GM12875 (cell line): ENCODE measurements around the gene CCDC88C.
A peak's percentile ranks its signal among the peaks of the same experiment; 100 is the strongest.
"Not testable (repeated sequence)": the region's sequence is repeated elsewhere in the genome, so short reads cannot be mapped to it uniquely, and the experiment has no call there.

Source experiments
- H3K4me3 ChIP-seq: one replicate; pipeline ENCODE4 v1.5.1; 2011; ENCODE audit warnings: low read depth, low read length, control low read depth
- TF ChIP-seq, protein P1 (sequence below): IDR thresholded peaks from 2 replicates; pipeline ENCODE4 v1.5.1; 2011; ENCODE audit warnings: low read depth, mild to moderate bottlenecking, control low read depth, inconsistent platforms, low read length, moderate library complexity, borderline replicate concordance; ENCODE audit not compliant: insufficient read depth

Gene CCDC88C

DNA sequence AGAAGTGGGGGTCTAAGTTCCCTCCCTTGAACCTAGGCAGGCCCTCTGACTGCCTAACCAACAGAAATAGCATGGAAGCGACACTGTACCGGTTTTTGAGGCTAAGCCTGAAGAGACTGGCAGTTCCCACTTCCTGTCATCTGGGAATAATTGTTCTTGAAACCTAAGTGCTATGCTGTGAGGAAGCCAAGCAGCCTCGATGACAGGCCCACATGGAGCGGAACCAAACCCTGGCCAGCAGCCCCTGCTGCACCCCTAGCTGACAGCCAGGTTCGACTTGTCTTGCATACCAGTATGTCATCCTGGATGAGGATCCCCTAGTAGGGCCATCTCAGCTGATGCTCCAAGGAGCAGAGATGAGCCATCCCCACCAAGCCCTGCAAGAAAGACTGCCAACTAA lies 166.7 kb downstream of the CCDC88C start:
- no peak overlapping the region for H3K4me3 ChIP-seq
- TF ChIP-seq, protein P1, sequence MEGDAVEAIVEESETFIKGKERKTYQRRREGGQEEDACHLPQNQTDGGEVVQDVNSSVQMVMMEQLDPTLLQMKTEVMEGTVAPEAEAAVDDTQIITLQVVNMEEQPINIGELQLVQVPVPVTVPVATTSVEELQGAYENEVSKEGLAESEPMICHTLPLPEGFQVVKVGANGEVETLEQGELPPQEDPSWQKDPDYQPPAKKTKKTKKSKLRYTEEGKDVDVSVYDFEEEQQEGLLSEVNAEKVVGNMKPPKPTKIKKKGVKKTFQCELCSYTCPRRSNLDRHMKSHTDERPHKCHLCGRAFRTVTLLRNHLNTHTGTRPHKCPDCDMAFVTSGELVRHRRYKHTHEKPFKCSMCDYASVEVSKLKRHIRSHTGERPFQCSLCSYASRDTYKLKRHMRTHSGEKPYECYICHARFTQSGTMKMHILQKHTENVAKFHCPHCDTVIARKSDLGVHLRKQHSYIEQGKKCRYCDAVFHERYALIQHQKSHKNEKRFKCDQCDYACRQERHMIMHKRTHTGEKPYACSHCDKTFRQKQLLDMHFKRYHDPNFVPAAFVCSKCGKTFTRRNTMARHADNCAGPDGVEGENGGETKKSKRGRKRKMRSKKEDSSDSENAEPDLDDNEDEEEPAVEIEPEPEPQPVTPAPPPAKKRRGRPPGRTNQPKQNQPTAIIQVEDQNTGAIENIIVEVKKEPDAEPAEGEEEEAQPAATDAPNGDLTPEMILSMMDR = no peak

DNA sequence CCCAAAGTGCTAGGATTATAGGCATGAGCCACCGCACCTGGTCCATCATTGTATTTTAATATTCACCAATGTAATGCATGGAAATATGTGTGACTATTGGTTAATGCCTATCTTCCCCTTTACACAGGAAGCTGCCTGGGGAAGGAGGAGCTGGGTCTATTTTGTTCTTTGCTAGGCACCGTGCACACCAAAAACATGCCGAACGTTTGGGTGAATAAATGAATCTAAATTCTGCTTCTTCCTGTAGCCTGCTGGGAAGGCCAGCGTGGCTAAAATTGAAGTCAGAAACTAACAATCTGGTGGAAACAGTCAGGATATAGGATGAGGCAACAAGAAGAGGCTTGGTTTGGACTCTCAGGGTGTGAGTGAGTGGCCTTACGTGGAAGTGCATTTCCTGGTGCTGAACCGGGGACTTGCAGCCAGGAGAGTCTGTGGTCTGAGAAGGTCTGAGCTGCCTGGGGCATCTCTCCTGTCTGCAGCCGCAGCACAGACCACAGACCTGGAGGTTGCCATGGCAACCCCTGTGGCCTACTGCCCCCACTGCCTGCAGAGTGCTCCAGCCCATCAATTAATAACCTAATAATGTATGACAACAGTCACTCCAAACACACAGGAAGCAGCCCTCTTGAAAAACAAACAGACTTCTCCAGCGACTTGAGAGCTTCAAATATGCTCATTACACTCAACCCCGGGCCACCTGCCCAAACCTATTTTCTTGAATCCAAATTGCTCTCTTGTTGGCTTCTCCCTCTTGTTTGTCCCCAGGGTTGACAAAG lies 167.6 kb downstream of the CCDC88C start:
- H3K4me3 ChIP-seq = no peak overlapping the region

DNA sequence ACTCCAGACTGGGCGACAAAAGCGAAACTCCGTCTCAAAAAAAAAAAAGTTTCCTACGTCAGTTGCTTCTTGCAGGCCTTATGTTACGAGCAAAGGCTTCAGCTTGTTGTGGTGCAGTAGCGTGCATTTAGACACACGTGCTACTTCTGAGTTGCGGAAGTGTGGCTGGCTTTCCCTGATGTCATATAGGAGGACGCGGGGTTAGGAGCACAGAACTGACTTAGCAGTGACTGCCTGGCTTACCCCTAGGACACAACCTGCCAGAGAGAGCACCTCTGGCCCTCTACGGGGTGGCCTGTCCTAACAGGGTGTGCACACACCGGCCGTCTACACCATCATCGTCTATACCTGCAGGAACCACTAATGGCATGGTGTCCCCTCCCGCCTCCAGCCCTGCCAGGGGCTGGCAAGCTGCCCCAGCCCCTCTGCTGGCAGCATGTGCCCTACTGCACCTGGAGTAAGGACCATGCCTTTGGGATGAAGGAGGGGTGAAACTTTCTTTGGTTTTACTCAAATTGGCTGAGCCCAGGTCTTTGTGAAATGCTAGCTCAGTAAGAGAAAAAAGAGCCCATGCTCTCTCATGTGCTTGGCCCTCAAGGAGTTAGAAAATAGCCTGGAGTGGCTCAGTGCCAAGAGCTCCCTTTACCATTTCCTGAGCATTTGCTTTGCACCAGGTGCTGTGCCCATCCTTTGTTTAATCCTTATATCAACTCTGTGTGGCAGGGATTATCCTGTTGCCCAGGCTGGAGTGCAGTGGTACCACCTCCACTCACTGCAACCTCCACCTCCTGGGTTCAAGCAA lies 171.4 kb downstream of the CCDC88C start:
- TF ChIP-seq, protein P1 = no peak
- H3K4me3 ChIP-seq = no peak overlapping the region

More for the DNA sequence above, 167.6 kb downstream of the CCDC88C start:
- TF ChIP-seq, protein P1 = 0 out of 2 replicates have a peak, but pooled peaks have one; percentile 4

DNA sequence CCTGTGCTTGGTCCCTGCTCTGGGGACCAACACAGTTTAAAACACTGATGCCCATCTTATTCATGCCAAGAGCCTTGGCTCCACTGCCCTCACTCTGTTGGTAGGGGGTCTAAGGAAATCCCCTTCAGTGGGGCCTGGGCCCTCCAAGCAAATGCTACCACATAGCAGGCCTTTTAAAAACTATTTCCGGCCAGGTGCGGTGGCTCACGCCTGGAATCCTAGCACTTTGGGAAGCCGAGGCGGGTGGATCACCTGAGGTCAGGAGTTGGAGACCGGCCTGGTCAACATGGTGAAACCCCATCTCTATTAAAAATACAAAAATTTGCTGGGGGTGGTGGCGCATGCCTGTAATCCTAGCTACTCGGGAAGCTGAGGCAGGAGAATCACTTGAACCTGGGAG lies 172.0 kb downstream of the CCDC88C start:
- H3K4me3 ChIP-seq = not testable (repeated sequence)

DNA sequence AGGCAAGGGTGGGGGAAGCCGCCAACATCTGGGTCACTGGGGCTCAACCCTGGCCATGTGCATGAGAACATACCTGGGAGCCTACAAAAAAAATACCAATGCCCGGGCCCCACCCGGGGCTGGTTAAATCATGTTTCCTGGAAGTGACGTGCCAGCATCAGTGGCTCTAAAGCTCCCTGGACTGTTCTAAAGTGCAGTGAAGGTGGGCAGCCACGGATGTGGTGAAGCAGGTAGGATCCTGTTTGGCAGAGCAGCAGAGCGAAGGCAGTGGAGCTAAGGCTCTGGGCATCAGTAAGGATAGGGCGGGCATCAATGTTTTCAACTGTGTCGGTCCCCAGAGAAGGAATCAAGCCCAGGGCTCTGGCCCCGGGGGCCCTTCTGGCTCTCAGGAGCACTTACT lies 172.6 kb downstream of the CCDC88C start:
- TF ChIP-seq, protein P1 = no peak
- H3K4me3 ChIP-seq = no peak overlapping the region

DNA sequence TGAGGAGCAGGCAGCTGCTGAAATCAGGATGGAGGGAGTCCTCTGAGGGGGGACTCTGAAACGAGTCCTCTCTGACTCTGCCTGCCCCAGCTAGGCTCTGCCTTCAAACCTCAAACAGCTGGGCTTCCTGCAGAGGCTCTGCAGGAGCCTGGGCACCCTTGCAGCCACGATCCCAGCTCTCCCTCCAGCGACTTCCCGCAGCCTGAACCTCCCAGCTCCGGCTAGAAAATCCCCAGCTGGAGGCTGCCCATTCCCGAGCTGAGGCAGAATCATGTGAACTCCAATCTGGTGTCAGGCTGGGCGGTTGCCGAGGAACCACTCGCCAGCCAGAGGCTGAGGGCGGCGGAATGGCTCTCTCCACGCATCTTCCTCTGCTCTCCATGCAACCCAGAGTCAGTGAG lies 173.1 kb downstream of the CCDC88C start, which contains the start of gene GPR68:
GPR68 (minus strand) TSS at position 204 of the 401 bp plus-strand sequence. CDS start 9,654 bp downstream, outside the sequence.
- H3K4me3 ChIP-seq = no peak within 1 kb of the TSS
- TF ChIP-seq, protein P1 = no peak

DNA sequence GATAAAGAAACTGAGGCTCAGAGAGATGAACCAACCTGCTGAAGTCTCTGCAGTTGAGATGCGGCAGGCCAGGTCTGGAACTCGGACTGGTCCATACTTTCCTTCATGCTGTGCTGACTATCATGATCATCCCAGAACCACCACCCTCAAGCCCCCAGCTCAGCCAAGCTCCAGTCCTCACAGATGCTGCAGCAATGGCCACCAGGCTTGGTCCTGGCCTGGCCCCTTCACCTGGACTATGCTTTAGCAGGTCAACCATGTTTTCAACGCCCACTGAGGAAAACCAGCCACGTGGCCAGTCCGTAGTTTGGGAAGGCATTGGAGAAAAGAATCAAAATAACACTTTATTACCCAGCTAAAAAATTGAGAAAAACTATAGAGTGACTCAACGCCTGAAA lies 174.5 kb downstream of the CCDC88C start:
- peak overlapping the region; percentile 5 for H3K4me3 ChIP-seq

More for the DNA sequence above, 174.5 kb downstream of the CCDC88C start:
- TF ChIP-seq, protein P1 = no peak
